H9 (cell line): ENCODE measurements around the gene WARS2. TPM values are rescaled to one million over a fixed set of nuclear protein-coding genes. Genes with fewer than 3 reads are reported as not detected.

ENCODE experiments used
- DNase-seq: peaks from one replicate; pipeline ENCODE4 v3.0.0-alpha.2; 2017
- H2AFZ ChIP-seq: one replicate; pipeline ENCODE4 v1.6.1; 2013; ENCODE audit warnings: mild to moderate bottlenecking, low read length, control low read depth, moderate library complexity
- H2AK5ac ChIP-seq: 2 replicates; pipeline ENCODE4 v1.6.1; 2013; ENCODE audit warnings: low read length, control low read depth, mixed read lengths; ENCODE audit not compliant: insufficient read length
- H2BK120ac ChIP-seq: one replicate; pipeline ENCODE4 v1.6.1; 2013; ENCODE audit warnings: low read depth, mild to moderate bottlenecking, low read length, control low read depth, inconsistent platforms; ENCODE audit not compliant: poor library complexity, severe bottlenecking
- H2BK12ac ChIP-seq: 2 replicates; pipeline ENCODE4 v1.6.1; 2013; ENCODE audit warnings: low read length, control low read depth, mixed read lengths, low read depth; ENCODE audit not compliant: insufficient read length
- H2BK15ac ChIP-seq: 2 replicates; pipeline ENCODE4 v1.6.1; 2013; ENCODE audit warnings: low read depth, low read length, control low read depth
- H2BK20ac ChIP-seq: one replicate; pipeline ENCODE4 v1.6.1; 2013; ENCODE audit warnings: low read depth, mild to moderate bottlenecking, low read length, control low read depth, inconsistent platforms; ENCODE audit not compliant: poor library complexity, severe bottlenecking
- H2BK5ac ChIP-seq: 2 replicates; pipeline ENCODE4 v1.6.1; 2013; ENCODE audit warnings: low read length, control low read depth, mixed read lengths; ENCODE audit not compliant: insufficient read length
- H3K14ac ChIP-seq: 2 replicates; pipeline ENCODE4 v1.6.1; 2013; ENCODE audit warnings: low read length, control low read depth; ENCODE audit not compliant: insufficient read depth
- H3K18ac ChIP-seq: 2 replicates; pipeline ENCODE4 v1.6.1; 2013; ENCODE audit warnings: low read depth, mild to moderate bottlenecking, mixed read lengths, low read length, control low read depth; ENCODE audit not compliant: insufficient read length
- H3K23ac ChIP-seq: 2 replicates; pipeline ENCODE4 v1.6.1; 2013; ENCODE audit warnings: low read length, control low read depth, mixed read lengths, low read depth; ENCODE audit not compliant: insufficient read length
- H3K23me2 ChIP-seq: 2 replicates; pipeline ENCODE4 v1.6.1; 2013; ENCODE audit warnings: low read depth, mild to moderate bottlenecking, mixed read lengths, low read length, control low read depth; ENCODE audit not compliant: insufficient read length, poor library complexity, severe bottlenecking
- H3K27ac ChIP-seq: 2 replicates; pipeline ENCODE4 v1.5.1; 2013; ENCODE audit warnings: low read length, control low read depth, mixed read lengths, low read depth; ENCODE audit not compliant: insufficient read length
- H3K27me3 ChIP-seq: 2 replicates; pipeline ENCODE4 v1.6.1; 2013; ENCODE audit warnings: low read length, control low read depth, inconsistent platforms; ENCODE audit not compliant: insufficient read depth
- H3K4ac ChIP-seq: 2 replicates; pipeline ENCODE4 v1.6.1; 2013; ENCODE audit warnings: low read depth, mild to moderate bottlenecking, control low read depth, inconsistent platforms, low read length, moderate library complexity
- H3K4me1 ChIP-seq: 2 replicates; pipeline ENCODE4 v1.6.1; 2013; ENCODE audit warnings: low read length, control low read depth, inconsistent platforms; ENCODE audit not compliant: insufficient read depth
- H3K4me2 ChIP-seq: 2 replicates; pipeline ENCODE4 v1.6.1; 2013; ENCODE audit warnings: low read length, control low read depth, mixed read lengths; ENCODE audit not compliant: insufficient read length, insufficient read depth
- H3K56ac ChIP-seq: 2 replicates; pipeline ENCODE4 v1.6.1; 2013; ENCODE audit warnings: low read depth, mild to moderate bottlenecking, mixed read lengths, low read length, control low read depth; ENCODE audit not compliant: insufficient read length
- H3K79me1 ChIP-seq: 2 replicates; pipeline ENCODE4 v1.6.1; 2013; ENCODE audit warnings: low read depth, mild to moderate bottlenecking, moderate library complexity, low read length, control low read depth, inconsistent platforms; ENCODE audit not compliant: insufficient read depth, poor library complexity, severe bottlenecking
- H3K79me2 ChIP-seq: 2 replicates; pipeline ENCODE4 v1.6.1; 2013; ENCODE audit warnings: low read length, control low read depth, inconsistent platforms; ENCODE audit not compliant: insufficient read depth
- H3K9ac ChIP-seq: 2 replicates; pipeline ENCODE4 v1.6.1; 2013; ENCODE audit warnings: low read length, control low read depth, mixed read lengths; ENCODE audit not compliant: insufficient read length; ENCODE audit errors: extremely low read depth
- H3K9me3 ChIP-seq: one replicate; pipeline ENCODE4 v1.6.1; 2013; ENCODE audit warnings: low read depth, low read length, inconsistent platforms; ENCODE audit not compliant: control insufficient read depth
- H3T11ph ChIP-seq: one replicate; pipeline ENCODE4 v1.6.1; 2013; ENCODE audit warnings: mild to moderate bottlenecking, low read length, control low read depth, inconsistent platforms
- H4K20me1 ChIP-seq: one replicate; pipeline ENCODE4 v1.6.1; 2013; ENCODE audit not compliant: control insufficient read depth, insufficient read length, insufficient read depth
- H4K5ac ChIP-seq: 2 replicates; pipeline ENCODE4 v1.6.1; 2013; ENCODE audit warnings: low read depth, mild to moderate bottlenecking, mixed read lengths, low read length, control low read depth; ENCODE audit not compliant: insufficient read length
- H4K8ac ChIP-seq: replicated peaks from 2 replicates; pipeline ENCODE4 v1.6.1; 2013; ENCODE audit warnings: low read length, control low read depth, mixed read lengths, low read depth; ENCODE audit not compliant: insufficient read length
- H4K91ac ChIP-seq: 2 replicates; pipeline ENCODE4 v1.6.1; 2013; ENCODE audit warnings: low read depth, mild to moderate bottlenecking, moderate library complexity, mixed read lengths, low read length, control low read depth; ENCODE audit not compliant: insufficient read length
- H3K27ac Mint-ChIP-seq, 3 experiments: 2 replicates in 2 of 3; 3 replicates in 1 of 3; pipeline ENCODE4 v1.8.0; 2020 to 2021; ENCODE audit warnings: mixed read lengths in 3 of 3, mild to moderate bottlenecking in 1 of 3, moderate library complexity in 1 of 3
- H3K27me3 Mint-ChIP-seq: 2 replicates; pipeline ENCODE4 v1.8.0; 2021; ENCODE audit warnings: low read depth, mild to moderate bottlenecking, moderate library complexity, mixed read lengths
- H3K36me3 Mint-ChIP-seq, 3 experiments: 2 replicates in 2 of 3; 3 replicates in 1 of 3; pipeline ENCODE4 v1.8.0; 2020 to 2021; ENCODE audit warnings: low read depth in 3 of 3, mixed read lengths in 3 of 3; ENCODE audit not compliant: insufficient read depth in 1 of 3
- H3K4me1 Mint-ChIP-seq, 2 experiments: 2 replicates each; pipeline ENCODE4 v1.8.0; 2020; ENCODE audit warnings: mixed read lengths in 2 of 2
- H3K4me3 Mint-ChIP-seq, 2 experiments: 2 replicates in 1 of 2; 3 replicates in 1 of 2; pipeline ENCODE4 v1.8.0; 2020 to 2021; ENCODE audit warnings: mild to moderate bottlenecking in 2 of 2, mixed read lengths in 2 of 2, moderate library complexity in 1 of 2
- H3K9me3 Mint-ChIP-seq, 2 experiments: 2 replicates in 1 of 2; 3 replicates in 1 of 2; pipeline ENCODE4 v1.8.0; 2020; ENCODE audit warnings: mild to moderate bottlenecking in 2 of 2, mixed read lengths in 2 of 2, moderate library complexity in 1 of 2
- CTCF ChIP-seq: fragments of 200-600 bp; sonication (generic); conservative IDR thresholded peaks from 3 replicates; pipeline ENCODE4 v1.8.0; 2021; ENCODE audit warnings: antibody characterized with exemption, mild to moderate bottlenecking
- WGBS: extraction: QIAGEN DNeasy Blood & Tissue Kit; methylation state at CpG from one replicate; pipeline ENCODE4 v1.1.7; 2013; ENCODE audit warnings: missing lambda C conversion rate, low lambda C conversion rate, mixed read lengths; ENCODE audit not compliant: insufficient read length; ENCODE audit errors: extremely low coverage; 5-methylcytosine and 5-hydroxymethylcytosine counted together
- total RNA-seq: library from RNA; stranded (reverse); gene quantifications from 2 replicates; pipeline ENCODE4 v1.2.1, GENCODE V29; 2021

The WARS2 gene
- total RNA-seq, 1 experiment from 2014 or later = 9.7 TPM

GRCh38 chr1:119114786-119115185 lies 25.7 kb downstream of the WARS2 start:
- no peak overlapping the region for H3K4me3 Mint-ChIP-seq
- WGBS = no CpG with 5 or more reads among the region's 1 CpG
- H3K79me1 ChIP-seq = no peaks in the 10 kb centered on the region

More at GRCh38 chr1:119114786-119115185, 25.7 kb downstream of the WARS2 start:
- Histone ChIP-seq H3K27me3 (no peaks in the 10 kb centered on the region), H2BK12ac (no peak overlapping the region), H2BK120ac (no peak overlapping the region), H3K14ac (no peak overlapping the region), H3K9me3 (no peaks in the 10 kb centered on the region), H2AFZ (no peak overlapping the region), H3K79me2 (no peaks in the 10 kb centered on the region), H3K4ac (no peak overlapping the region), H3K23me2 (no peaks in the 10 kb centered on the region), H3K4me2 (no peak overlapping the region), H2AK5ac (no peak overlapping the region), H3T11ph (no peak overlapping the region), H4K5ac (no peak overlapping the region), H4K91ac (no peak overlapping the region), H3K4me1 (no peaks in the 10 kb centered on the region), H2BK20ac (no peak overlapping the region), H3K18ac (no peak overlapping the region), H2BK15ac (no peak overlapping the region), H3K56ac (no peak overlapping the region), H2BK5ac (no peak overlapping the region), H3K9ac (no peak overlapping the region), H4K20me1 (no peaks in the 10 kb centered on the region), H3K23ac (no peak overlapping the region), H3K27ac (no peak overlapping the region), H4K8ac (no peak overlapping the region)
- DNase-seq = no peak
- no peak for TF ChIP-seq CTCF
- Mint-ChIP-seq H3K36me3 (peaks cover 0 to 2% (median 0%) of the 10 kb centered on the region in 3 experiments; a peak in 1 of 7 replicates), H3K9me3 (0 out of 5 replicates have a peak, but pooled peaks cover 0 to under 1% of the 10 kb centered on the region in 2 experiments), H3K4me1 (peaks cover 22% of the 10 kb centered on the region in 2 experiments), H3K27me3 (no peaks in the 10 kb centered on the region), H3K27ac (no peak overlapping the region)
